K562 (cell line): Measurements from ENCODE around the gene MARK3. TPM values are rescaled to one million over a fixed set of nuclear protein-coding genes. Genes with fewer than 3 reads are reported as not detected.
A peak's percentile ranks its signal among the peaks of the same experiment; 100 is the strongest.

Experiments
- ATAC-seq: fragments of 200-7000 bp; cut with Tn5 transposase; 3 replicates; pipeline ENCODE4 v1.9.1; 2020; ENCODE audit warnings: moderate library complexity
- BruUV-seq: library from RNA; stranded (reverse); fragments of 400-500 nt; replicated peaks from 2 replicates; lab custom pipeline; 2021; lab: Mats Ljungman, UMichigan
- CTCF ChIA-PET: fragments of 300-600 bp; formaldehyde crosslinking; extraction: SDS; loops from one replicate; lab custom pipeline; 2021; ENCODE audit warnings: low intra/inter-chr PET ratio; lab: Yijun Ruan, JAX
- POLR2A ChIA-PET: fragments of 300-600, 350-650 bp; sonication (Branson Sonifier 250); formaldehyde crosslinking; extraction: SDS; loops from one replicate; lab custom pipeline; 2021; ENCODE audit warnings: antibody characterized with exemption, inconsistent platforms; lab: Yijun Ruan, JAX
- DNase-seq, 4 experiments: peaks; one replicate each; pipeline versions ENCODE4 v3.0.0 to v3.0.0-alpha.2; 2011 to 2018; ENCODE audit warnings: low spot score in 3 of 4, mixed read lengths in 3 of 4; ENCODE audit errors: extremely low read depth in 1 of 4
- FAIRE-seq: peaks from 2 replicates; lab custom pipeline; 2011; peaks lifted over from hg19 to GRCh38; lab: Jason Lieb, UNC
- H2AFZ ChIP-seq: 2 replicates; pipeline ENCODE4 v1.6.0; 2011; ENCODE audit warnings: low read depth, low read length, control low read depth, inconsistent platforms
- H3K27ac ChIP-seq: fragments of 200-600 bp; 3 replicates; pipeline ENCODE4 v1.8.0; 2011; ENCODE audit warnings: low read depth, mild to moderate bottlenecking, control low read depth, inconsistent platforms, low read length, moderate library complexity, mixed read lengths; ENCODE audit errors: extremely low read depth
- H3K27me3 ChIP-seq, 2 experiments: fragments of 300-600 bp in 1 of 2; 2 replicates in 1 of 2; 3 replicates in 1 of 2; pipeline versions ENCODE4 v1.6.0 to v1.8.0; 2011; ENCODE audit warnings: inconsistent platforms in 2 of 2, low read length in 2 of 2, mild to moderate bottlenecking in 1 of 2, mixed read lengths in 1 of 2, moderate library complexity in 1 of 2; ENCODE audit not compliant: control insufficient read depth in 2 of 2, insufficient read depth in 2 of 2
- H3K36me3 ChIP-seq: fragments of 300-600 bp; 3 replicates; pipeline ENCODE4 v1.8.0; 2011; ENCODE audit warnings: mild to moderate bottlenecking, low read length, inconsistent platforms; ENCODE audit not compliant: control insufficient read depth, insufficient read depth
- H3K4me1 ChIP-seq, 2 experiments: fragments of 200-600 bp in 1 of 2; replicated peaks in 1 of 2; 2 replicates in 1 of 2; 3 replicates in 1 of 2; pipeline versions ENCODE4 v1.5.1 to v1.8.0; 2011; ENCODE audit warnings: inconsistent platforms in 2 of 2, low read length in 2 of 2, mild to moderate bottlenecking in 1 of 2, mixed read lengths in 1 of 2, moderate library complexity in 1 of 2; ENCODE audit not compliant: control insufficient read depth in 2 of 2, insufficient read depth in 2 of 2
- H3K4me2 ChIP-seq: 2 replicates; pipeline ENCODE4 v1.6.1; 2011; ENCODE audit warnings: low read length, control low read depth, inconsistent platforms, mixed read lengths; ENCODE audit not compliant: insufficient read depth
- H3K4me3 ChIP-seq: fragments of 200-600 bp; sonication (generic), shearing (Covaris generic); 2 replicates; pipeline ENCODE4 v1.5.1; 2016; ENCODE audit warnings: control low read depth, inconsistent platforms
- H3K79me2 ChIP-seq: fragments of 200-600 bp; 3 replicates; pipeline ENCODE4 v1.8.0; 2011; ENCODE audit warnings: low read length, inconsistent platforms; ENCODE audit not compliant: control insufficient read depth, insufficient read depth
- H3K9ac ChIP-seq, 2 experiments: 2 replicates each; pipeline versions ENCODE4 v1.6.0 to v1.6.1; 2011; ENCODE audit warnings: low read depth in 2 of 2, low read length in 2 of 2, control low read depth in 1 of 2, inconsistent platforms in 1 of 2, mild to moderate bottlenecking in 1 of 2, mixed read lengths in 1 of 2; ENCODE audit not compliant: insufficient read depth in 1 of 2
- H3K9me1 ChIP-seq: one replicate; pipeline ENCODE4 v1.6.0; 2011; ENCODE audit warnings: inconsistent platforms, mild to moderate bottlenecking, low read length, moderate library complexity; ENCODE audit not compliant: control insufficient read depth, insufficient read depth
- H3K9me3 ChIP-seq: replicated peaks from 2 replicates; pipeline ENCODE4 v1.5.1; 2011; ENCODE audit warnings: low read depth, low read length, inconsistent platforms; ENCODE audit not compliant: control insufficient read depth, insufficient read depth
- H4K20me1 ChIP-seq: replicated peaks from 2 replicates; pipeline ENCODE4 v1.6.1; 2011; ENCODE audit warnings: low read length, inconsistent platforms, mixed read lengths; ENCODE audit not compliant: control insufficient read depth, insufficient read depth
- CBX2 ChIP-seq: fragments of 200-600 bp; sonication (generic); IDR thresholded peaks from one replicate; pipeline ENCODE4 v1.6.1; 2012; ENCODE audit warnings: mild to moderate bottlenecking, low read length, inconsistent platforms; ENCODE audit not compliant: insufficient read depth, poor library complexity, severe bottlenecking
- CCAR2 ChIP-seq: fragments of 200-400 bp; formaldehyde crosslinking; IDR thresholded peaks from 2 replicates; pipeline ENCODE4 v1.6.1; 2017; ENCODE audit warnings: mild to moderate bottlenecking, low read depth, low read length
- CTCF ChIP-seq, 3 experiments: IDR thresholded peaks in 2 of 3; conservative IDR thresholded peaks in 1 of 3; 2 replicates each; pipeline ENCODE4 v1.5.1; 2011 to 2012; ENCODE audit warnings: low read length in 3 of 3, mild to moderate bottlenecking in 3 of 3, control low read depth in 2 of 3, improper control_type of control experiment in 1 of 3, inconsistent platforms in 1 of 3, low read depth in 1 of 3, mixed read lengths in 1 of 3, moderate library complexity in 1 of 3; ENCODE audit not compliant: insufficient read depth in 2 of 3
- EZH2 ChIP-seq: IDR thresholded peaks from 2 replicates; pipeline ENCODE4 v1.6.1; 2012; ENCODE audit warnings: low read depth, mild to moderate bottlenecking, inconsistent platforms, low read length, borderline replicate concordance
- HDAC1 ChIP-seq, 2 experiments: fragments of 450-650 bp; IDR thresholded peaks; 2 replicates each; pipeline ENCODE4 v1.6.1; 2016 to 2017; ENCODE audit warnings: inconsistent platforms in 1 of 2, mild to moderate bottlenecking in 1 of 2, moderate library complexity in 1 of 2
- RB1 ChIP-seq: fragments of 450-650 bp; IDR thresholded peaks from 2 replicates; pipeline ENCODE4 v1.6.1; 2017; ENCODE audit warnings: low read depth, mild to moderate bottlenecking
- RBM25 ChIP-seq: fragments of 200-400 bp; formaldehyde crosslinking; IDR thresholded peaks from 2 replicates; pipeline ENCODE4 v1.6.1; 2018; ENCODE audit warnings: low read length, low read depth, moderate library complexity; ENCODE audit not compliant: severe bottlenecking
- RERE ChIP-seq: sonication (generic); formaldehyde crosslinking; IDR thresholded peaks from 2 replicates; pipeline ENCODE4 v1.8.0; 2023; ENCODE audit warnings: missing genetic modification reagents, mild to moderate bottlenecking, borderline replicate concordance
- TAL1 ChIP-seq: fragments of 450-650 bp; IDR thresholded peaks from 2 replicates; pipeline ENCODE4 v1.6.1; 2016; ENCODE audit warnings: mild to moderate bottlenecking
- THRAP3 ChIP-seq: fragments of 450-650 bp; IDR thresholded peaks from 2 replicates; pipeline ENCODE4 v1.6.1; 2016; ENCODE audit warnings: mild to moderate bottlenecking, inconsistent platforms, borderline replicate concordance
- ZBTB1 ChIP-seq: sonication (generic); formaldehyde crosslinking; IDR thresholded peaks from 2 replicates; pipeline ENCODE4 v1.8.1; 2023; ENCODE audit warnings: missing genetic modification reagents, low read depth, mild to moderate bottlenecking, borderline replicate concordance
- ZSCAN29 ChIP-seq: fragments of 450-650 bp; IDR thresholded peaks from 2 replicates; pipeline ENCODE4 v1.6.1; 2017
- WGBS: fragments of 100-300 bp; shearing (Covaris generic); methylation state at CpG from one replicate; pipeline ENCODE4 v1.1.6; 2016; ENCODE audit warnings: low coverage, mixed read lengths; ENCODE audit not compliant: insufficient coverage; ENCODE audit errors: missing lambda C conversion rate; 5-methylcytosine and 5-hydroxymethylcytosine counted together
- in situ Hi-C: fragments of 300-500 bp; cut with MboI; formaldehyde crosslinking; loops from 4 replicates; pipeline ENCODE4 v1.15.0; 2018; ENCODE audit warnings: inconsistent platforms, mixed read lengths
- intact Hi-C: fragments of 100-400 bp; cut with micrococcal nuclease; formaldehyde crosslinking; loops from 2 replicates; pipeline ENCODE4 v1.14.2; 2022
- polyA plus RNA-seq, 8 experiments: library from polyadenylated mRNA; depleted of rRNA in 4 of 8; stranded (reverse) in 5 of 8; unstranded in 3 of 8; fragments of >200 nt; fragmentation: Nextera tagmentation in 2 of 8; fragmentation: Illumina TruSeq in 1 of 8; extraction: Ambion mirVana in 2 of 8; extraction: Trizol in 1 of 8; gene quantifications; 2 replicates each; pipeline versions ENCODE4 v1.2.1 to v1.2.3, GENCODE V29; 2011 to 2014; ENCODE audit warnings: inconsistent platforms in 1 of 8, missing spikeins in 1 of 8
- total RNA-seq, 7 experiments: library from RNA; depleted of rRNA in 6 of 7; stranded (reverse); fragments of >200 nt in 6 of 7; fragmentation: Illumina TruSeq in 2 of 7; extraction: Trizol in 2 of 7; gene quantifications; 2 replicates each; pipeline versions ENCODE4 v1.2.1 to v1.2.3, GENCODE V29; 2011 to 2021; ENCODE audit warnings: low replicate concordance in 1 of 7

MARK3 gene
- total and polyA plus RNA-seq, 9 of the 15 experiments (the other 6 are each of a cell fraction or from before 2014, with no cell fraction given), result 10.1 to 68.7 (median 56.3) TPM

- peaks cover 64% of the 10 kb centered on the region for H3K79me2 ChIP-seq
- DNase-seq (no peak), ATAC-seq (no peak), FAIRE-seq (no peak)
- intact Hi-C loops, result no loop called here
- H3K4me2 ChIP-seq, result no peak overlapping the region
- no TSS peak for BruUV-seq
- H3K27me3 ChIP-seq, result no peaks in the 10 kb centered on the region
- H3K4me1 ChIP-seq, result no peaks in the 10 kb centered on the region
- 68% methylated on average over 4 of the region's 6 CpGs for WGBS
- in situ Hi-C loops, result no loop called here
- POLR2A ChIA-PET, result interaction anchor here (1.0 to 1.9 kb wide), 4 partner anchors 8 to 25 kb away, joined by 3 to 6 read pairs (median 4); no protein-coding TSS in a partner anchor
- no peak overlapping the region for H3K9ac ChIP-seq
- H3K4me3 ChIP-seq, result no peak overlapping the region
- no peak overlapping the region for H2AFZ ChIP-seq
- H3K9me3 ChIP-seq, result no peaks in the 10 kb centered on the region
- TF ChIP-seq RERE (CRISPR knock-in tag), result no peak
- no peak for TF ChIP-seq HDAC1 (IDR thresholded peaks at IDR 0.05)
- no peak for TF ChIP-seq RBM25
- TF ChIP-seq RB1, result no peak
- TF ChIP-seq TAL1, result no peak
- no peak for TF ChIP-seq EZH2
- no peak for TF ChIP-seq CCAR2
- no peak for TF ChIP-seq CBX2
- TF ChIP-seq THRAP3, result no peak
- TF ChIP-seq ZBTB1 (CRISPR knock-in tag), result no peak
- no peak for TF ChIP-seq CTCF (IDR thresholded peaks at IDR 0.05 in 2 of 3, conservative IDR thresholded peaks at IDR 0.05 in 1 of 3; ENCODE audit: insufficient read depth in 2 of 3, low read depth in 1 of 3, low read length in 3 of 3)
- TF ChIP-seq ZSCAN29, result no peak
- CTCF ChIA-PET, result no interaction called here
- H3K9me1 ChIP-seq, result no peaks in the 10 kb centered on the region
- peaks cover 37% of the 10 kb centered on the region for H3K36me3 ChIP-seq
- no peaks in the 10 kb centered on the region for H4K20me1 ChIP-seq
- peak overlapping the region; percentile 26; the same call in 2 of the 3 replicates for H3K27ac ChIP-seq
Observed at GRCh38 chr14:103434868-103435442, 49.7 kb downstream of the MARK3 start.
